Stimulated activated CD8-positive, alpha-beta memory T cell treated with anti-CD3 and anti-CD28 coated beads, Interleukin-15, amount 100 ng/mL, for 1 hour (primary cell): ENCODE data around the gene FERMT3.
A peak's percentile ranks its signal among the peaks of the same experiment; 100 is the strongest.
"Not testable (repeated sequence)": the region's sequence is repeated elsewhere in the genome, so short reads cannot be mapped to it uniquely, and the experiment has no call there.

Experiments used
- DNase-seq: peaks from one replicate; pipeline ENCODE4 v3.0.0-alpha.2; 2020; ENCODE audit warnings: low read depth

The FERMT3 gene

DNA sequence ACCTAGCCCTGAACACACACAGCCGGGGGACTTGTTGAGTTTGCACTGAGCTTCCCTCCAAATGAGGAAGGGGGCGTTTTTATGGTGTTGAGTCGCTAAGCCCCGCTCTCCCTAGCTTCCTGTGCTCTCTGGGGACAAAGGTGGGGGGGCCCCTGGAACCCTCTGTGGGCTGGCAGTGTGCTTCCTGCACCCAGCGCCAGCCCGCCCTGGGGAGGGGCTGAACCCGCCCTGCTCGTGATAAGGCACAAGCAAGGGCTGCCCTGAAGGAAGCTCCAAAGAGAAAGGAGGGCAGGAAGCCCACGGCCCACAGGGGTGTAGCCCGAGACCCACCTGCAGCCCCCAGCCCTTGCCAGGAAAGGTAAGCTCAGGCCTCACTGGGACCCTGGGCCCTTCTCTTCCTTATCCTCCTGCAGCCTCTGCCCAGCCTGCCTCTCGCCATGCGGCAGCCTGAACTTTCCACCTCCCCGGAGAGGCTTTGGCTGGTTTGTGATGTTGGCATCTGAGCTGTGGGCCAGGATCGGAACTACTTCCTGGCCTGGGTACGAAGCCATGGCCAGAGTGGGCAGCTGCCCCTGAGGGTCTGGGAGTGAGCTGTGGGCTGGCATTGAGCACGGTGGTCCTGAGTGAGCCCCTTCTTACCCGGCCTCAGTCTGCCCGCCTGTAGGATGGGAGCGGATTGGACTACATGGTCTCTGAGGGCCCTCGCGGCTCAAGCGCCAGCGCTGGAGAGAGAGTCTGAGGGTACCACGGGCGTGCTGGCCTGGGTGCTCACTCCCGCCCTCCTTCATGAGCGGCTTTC lies at the start of gene FERMT3:
TSS of gene FERMT3 (plus strand) at position 265 of the 799 bp plus-strand sequence. CDS start 644 bp downstream, outside the sequence.
- no peak for DNase-seq

DNA sequence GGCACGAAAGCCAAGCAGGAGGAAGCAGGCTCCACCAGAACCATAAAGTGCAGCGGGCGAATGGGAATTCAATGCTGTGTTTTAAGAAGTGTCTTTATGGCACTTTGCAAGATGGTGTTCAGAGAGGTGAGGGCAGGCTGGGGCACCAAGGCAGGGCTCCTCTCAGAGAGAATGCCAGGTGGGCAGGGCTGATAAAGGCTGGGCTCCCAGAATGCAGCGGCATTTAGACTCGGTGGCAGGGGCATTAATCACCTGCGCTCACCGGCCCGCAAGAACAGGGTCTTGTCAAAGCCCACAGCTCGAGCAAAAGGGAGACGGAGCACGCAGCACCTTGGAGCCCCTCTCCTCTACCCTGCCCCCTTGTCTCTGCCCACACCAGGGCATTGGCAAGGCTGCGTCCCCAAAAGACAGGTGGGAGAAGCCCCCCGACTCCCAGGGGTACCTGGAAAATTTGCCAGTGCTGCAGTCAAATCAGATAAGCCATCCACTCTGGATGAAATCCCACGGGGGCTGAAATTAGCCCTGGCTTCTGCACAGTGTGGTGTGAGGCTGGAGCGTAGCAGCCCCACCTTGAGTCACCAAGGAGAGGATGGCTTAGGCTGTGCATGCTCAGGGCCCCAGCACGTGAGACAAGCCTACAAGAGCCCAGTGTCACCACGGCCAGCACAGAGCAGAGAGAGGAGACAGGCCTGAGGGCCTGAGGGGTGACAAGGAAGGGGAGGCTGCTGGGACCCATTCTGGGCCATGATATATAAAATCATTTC lies 48.7 kb upstream of the FERMT3 start:
- DNase-seq, result no peak

DNA sequence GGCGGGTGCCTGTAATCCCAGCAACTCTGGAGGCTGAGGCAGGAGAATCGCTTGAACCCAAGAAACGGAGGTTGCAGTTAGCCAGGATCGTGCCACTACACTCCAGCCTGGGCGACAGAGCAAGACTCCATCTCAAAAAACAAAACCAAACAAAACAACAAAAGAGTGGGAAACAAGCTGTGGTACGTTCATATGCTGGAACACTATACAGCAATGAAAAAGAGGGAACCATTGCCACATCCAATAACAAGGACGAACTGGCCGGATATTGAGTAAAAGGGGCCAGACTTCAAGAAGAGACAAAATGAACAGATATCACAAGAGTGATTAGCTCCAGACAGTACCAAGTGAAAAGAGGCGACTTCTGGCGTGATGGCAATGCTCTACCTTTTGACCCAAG lies 45.5 kb upstream of the FERMT3 start:
- DNase-seq, result no peak

DNA sequence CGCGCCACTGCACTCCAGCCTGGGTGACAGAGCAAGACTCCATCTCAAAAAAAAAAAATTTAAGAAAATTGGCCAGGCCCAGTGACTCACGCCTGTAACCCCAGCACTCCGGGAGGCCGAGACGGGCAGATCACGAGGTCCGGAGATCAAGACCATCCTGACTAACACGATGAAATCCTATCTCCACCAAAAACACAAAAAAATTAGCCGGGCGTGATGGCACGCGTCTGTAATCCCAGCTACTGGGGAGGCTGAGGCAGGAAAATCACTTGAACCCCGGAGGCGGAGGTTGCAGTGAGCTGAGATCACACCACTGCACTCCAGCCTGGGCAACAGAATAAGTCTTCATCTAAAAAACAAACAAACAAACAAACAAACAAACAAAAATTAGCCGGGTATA lies 43.8 kb upstream of the FERMT3 start:
- DNase-seq, result not testable (repeated sequence)

DNA sequence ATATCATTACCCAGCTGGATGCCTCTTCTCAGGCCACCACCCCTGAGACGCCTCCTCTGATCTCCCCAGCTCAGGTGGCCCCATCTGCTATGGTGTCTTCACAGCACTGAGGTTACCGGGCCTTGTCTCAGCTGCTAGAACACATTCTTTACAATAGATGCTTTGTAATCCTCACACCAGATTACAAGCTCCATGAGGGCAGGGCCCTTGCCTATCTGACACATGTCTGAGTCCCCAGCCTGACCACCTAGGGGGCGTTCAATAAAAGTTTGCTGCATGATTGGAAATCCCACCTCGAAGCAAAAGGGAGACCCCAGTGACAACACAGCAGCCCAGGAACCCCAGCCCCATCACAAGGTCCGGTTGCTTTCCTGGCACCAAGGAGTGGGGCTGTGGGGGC lies 42.6 kb upstream of the FERMT3 start:
- DNase-seq, result no peak

DNA sequence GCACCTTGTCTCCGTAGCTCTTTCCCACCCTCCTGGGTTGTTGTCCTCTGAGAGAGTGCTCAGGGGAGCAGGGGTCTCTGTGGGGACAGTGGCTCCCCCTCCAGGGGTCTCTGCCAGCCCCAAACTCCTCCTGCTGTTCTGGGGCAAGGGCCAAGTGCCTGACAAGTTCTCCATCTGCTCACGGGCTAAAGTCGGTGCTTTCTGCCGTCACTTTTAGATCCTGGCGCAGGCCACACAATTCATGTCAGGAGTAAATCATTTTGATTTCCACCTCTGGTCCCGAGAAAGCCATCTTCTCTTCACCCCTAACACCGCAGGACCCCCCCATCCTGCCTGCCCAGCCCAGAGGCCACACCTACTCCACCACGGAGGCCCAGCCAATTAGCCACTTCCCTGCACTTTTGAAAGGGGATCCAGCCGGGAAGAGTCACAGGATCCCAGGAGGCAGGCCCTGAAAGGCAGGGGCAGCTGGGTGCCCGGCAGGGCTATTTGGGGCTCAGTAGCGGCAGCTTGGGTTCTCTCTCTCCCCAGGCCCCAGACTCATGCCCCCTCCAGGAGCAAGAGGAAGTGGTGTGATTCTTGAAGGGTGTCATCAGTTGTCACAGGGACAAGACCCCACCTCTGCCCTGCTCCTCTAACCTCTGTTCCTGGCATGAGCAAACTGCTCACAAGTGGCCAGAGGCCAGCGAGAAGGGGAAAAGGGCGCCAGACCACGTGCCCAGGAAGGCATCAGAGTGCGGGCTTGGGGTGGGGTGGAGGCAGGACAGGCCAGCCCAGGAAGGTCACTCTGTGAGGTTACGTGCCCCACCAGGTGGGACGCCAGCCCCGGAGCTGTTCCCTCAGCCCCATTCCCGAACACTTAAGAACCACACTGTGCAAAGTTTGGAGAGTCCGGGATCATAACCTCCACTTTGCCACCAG lies 41.9 kb upstream of the FERMT3 start:
- DNase-seq, result no peak

DNA sequence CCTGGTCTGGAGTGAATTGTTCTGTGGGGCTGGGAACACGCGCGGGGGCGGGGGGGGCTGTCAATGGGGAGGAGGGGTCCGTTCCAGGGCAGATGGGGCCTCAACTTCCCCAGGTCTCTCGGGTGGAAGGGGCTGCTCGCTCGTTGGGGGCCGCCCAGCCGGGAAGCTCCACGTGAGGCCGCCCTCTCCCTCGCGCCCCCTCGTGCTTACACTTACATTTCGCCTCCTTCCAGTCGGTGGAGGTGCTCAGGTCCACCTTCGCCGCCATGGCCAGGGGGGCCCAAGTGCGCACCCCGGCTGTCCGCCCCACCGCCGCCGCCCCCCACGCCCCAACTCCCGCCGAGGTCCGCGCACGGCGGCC lies 41.1 kb upstream of the FERMT3 start:
- no peak for DNase-seq

DNA sequence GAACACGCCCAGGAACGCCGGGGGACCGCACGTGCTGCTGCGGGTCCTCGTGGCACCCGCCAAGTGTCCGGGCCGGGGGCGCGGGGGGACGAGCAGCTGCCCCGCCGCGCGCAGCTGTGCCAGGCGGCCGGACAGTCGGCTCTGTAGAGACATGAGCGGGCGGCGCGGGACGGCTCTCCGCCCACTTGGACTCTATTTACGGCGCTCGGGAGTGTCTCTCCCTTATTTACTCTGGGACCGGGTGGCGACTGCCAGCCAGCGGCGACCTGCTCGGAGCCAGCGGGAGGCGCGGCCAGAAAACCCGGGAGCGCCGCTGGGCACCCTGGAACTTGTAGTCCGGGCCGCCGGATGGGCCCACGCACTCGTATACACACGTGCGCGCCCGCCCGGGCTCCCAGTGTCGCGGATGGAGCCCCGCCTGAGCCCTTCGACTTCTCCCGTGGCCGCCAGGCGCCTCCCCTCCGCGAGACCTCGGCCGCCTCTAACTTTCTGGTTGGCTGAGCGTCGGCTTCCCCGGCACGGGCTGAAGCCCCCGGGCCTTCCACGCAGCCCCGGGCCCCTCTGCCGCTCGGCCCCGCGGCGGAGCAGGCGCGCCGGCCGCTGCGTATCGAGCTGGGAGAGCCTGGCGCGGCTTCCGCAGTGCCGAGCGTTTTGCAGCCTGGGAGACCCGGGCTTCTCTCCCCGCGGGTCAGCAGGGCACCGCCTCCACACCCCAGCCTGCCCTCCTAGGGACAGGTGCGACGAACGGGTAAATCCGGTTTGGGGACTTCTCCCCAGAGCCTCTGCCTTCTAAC lies 40.5 kb upstream of the FERMT3 start, which contains the start of gene MACROD1:
TSS of gene MACROD1 (minus strand) at position 272 of the 794 bp plus-strand sequence. CDS start at position 153, 119 bp downstream.
- DNase-seq, result peak; percentile 48

DNA sequence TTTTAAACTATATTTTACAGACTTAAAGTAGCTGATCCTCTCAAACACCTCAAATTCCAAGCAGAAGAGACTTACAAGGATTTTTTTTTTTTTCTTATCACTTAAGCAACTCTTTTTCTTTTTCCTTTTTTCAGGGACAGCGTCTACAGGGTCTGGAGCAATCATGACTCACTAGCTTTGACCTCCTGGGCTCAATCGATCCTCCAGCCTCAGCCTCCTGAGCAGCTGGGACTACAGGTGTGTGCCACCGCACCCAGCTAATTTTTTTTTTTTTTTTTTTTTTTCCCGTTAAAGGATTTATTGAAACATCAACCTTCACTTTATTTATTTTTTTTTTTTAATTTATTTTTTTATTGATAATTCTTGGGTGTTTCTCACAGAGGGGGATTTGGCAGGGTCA lies 36.1 kb upstream of the FERMT3 start:
- DNase-seq, result no peak

DNA sequence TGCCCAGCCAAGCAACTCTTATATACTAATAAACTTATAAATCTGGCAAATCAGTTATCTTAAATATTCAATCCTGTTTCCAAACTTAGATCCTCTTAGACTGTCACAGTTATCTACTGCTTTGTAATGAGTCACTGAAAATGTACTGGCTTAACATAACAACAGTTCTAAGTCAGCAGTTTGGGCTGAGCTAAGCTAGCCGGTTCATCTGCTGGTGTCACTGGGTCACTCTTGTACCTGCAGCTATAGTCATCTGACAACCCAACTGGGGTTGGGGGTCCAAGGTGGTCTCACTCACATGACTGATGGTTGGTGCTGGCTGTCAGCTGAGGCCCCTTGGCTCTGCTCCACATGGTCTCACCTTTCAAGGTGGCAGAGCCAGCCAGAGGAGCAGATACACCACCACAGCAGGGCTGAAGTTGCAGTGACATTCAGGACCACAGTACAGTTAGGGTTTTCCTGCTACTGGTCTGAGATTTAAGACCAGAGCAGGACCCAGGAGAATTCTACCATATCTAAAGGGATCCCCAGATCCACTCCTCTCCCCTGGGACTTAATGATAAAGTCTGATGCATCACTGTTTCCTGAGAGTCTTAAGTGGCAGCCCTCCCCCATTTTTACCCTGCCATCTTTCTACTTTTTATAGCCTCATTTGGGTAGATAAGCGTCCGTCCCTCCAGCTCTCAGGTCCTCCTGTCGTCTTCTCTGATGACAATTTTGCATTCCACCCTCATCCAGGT lies 32.7 kb upstream of the FERMT3 start:
- no peak for DNase-seq

DNA sequence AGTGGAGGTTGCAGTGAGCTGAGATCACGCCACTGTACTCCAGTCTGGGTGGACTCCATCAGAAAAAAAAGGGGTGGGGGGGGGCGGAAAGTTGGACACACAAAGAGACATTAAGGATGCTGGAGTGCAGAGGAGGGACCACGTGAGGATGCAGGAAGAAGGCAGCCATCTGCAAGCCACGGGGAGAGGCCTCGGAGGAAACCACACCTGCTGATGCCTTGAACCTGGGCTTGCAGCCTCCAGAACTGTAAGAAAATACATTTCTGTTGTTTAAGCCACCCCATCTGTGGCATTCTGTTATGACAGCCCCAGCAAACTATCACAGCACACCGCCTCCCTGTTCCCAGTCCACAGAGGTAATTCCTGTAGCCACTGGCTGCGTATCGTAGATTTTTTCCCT lies 29.8 kb upstream of the FERMT3 start:
- no peak for DNase-seq

DNA sequence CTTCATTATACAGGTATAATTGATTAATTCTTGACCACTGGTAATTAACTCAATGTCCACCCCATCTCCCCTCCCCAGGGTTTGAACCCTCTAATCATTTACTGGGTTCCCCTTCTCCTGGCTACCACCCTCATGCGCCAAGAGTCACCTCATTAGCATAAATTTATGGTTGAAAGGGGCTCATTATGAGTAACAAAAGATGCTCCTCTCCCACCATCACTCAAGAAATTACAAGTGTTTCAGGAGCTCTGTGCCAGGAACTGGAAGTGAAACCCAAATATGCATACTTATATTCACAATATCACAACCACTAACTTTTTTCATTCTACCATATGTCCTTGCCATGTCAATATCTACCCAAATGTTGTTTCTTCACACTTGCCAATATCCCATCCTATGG lies 28.3 kb upstream of the FERMT3 start:
- DNase-seq, result no peak

DNA sequence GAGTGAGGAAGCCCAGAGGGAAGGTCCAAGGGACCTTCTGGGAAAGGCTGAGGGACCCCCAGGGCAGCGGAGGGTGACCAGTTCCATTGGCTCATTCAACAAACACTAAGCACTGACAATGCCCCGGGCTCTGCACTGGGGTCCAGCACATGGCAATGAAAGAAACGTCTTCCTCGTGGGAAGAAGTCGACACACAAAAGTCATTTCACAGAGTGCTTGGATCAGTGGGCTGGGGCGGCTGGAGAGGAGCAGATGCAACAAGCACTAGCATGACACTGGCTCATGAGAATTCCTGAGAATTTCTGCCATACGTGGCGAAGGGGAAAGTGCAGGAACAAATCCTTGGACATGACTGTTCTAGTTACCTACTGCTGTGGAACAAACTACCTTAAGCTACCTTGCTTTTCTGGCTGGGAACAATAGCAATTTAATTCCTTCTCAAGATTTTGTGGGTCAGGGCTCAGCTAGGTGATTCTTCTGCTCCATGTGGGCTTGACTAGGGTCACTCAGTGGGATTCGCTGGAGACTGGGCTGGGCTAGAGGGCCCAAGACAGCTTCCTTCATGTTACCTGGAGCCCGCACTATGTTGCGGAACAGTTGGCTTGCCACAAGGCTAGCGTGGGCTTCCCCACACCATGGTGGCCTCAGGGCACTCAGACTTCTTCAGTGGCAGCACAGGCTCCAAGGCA lies 27.4 kb upstream of the FERMT3 start:
- no peak for DNase-seq

DNA sequence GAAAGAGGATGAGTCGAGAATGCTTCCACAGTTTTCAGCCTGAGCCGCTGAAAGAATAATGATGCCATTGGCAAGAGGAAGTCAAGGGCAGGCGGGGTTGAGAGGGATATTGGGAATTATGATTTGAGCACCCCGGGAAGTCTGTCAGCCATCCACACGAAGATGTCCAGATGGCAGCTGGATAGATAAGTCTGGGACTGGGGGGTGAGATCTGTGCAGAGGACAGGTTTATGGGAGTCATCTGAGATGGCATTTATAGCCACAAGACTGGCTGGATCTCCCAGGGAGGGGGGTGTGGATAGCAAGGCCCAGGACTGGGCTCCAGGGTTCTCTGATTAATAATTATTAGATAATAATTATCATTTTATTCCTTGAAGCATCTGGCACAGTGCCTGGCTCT lies 25.6 kb upstream of the FERMT3 start:
- DNase-seq, result no peak

DNA sequence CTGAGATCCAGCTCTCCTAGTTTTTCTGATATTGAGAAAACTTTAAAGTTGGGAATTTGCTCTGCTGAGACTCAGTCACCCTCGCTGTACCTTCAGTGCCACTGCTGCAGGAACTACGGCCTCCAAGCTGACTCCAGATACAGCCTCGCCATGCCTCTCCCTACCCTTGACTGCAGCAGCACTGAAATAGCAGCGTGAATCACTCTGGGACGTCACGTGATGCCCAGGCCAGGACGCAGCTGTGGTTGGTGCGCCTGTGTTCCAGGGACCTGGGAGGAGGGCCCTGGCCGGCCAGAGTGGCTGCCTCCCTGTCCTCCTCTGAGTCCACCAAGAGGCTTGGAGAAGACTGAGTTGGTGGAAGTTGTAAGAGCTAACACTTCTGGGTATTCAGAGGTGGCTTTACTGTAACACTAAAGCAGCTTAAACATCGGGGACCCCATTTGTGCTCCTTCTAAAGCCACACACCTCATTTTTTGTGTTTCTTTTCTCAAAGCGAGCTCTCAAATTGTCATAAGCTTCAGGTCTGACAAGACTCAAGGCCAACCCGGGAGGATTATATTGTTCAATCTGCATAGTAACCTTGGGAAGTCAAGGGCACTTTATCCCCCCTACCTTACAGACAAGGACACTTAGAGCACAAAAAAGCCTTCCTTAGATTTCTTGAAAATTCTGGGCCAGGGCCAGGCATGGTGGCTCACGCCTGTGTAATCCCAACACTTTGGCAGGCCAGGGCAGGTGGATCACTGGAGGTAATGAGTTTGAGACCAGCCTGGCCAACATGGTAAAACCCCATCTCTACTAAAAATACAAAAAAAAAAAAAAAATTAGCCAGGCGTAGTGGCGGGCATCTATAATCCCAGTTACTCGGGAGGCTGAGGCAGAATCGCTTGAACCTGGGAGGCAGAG lies 24.8 kb upstream of the FERMT3 start:
- no peak for DNase-seq

DNA sequence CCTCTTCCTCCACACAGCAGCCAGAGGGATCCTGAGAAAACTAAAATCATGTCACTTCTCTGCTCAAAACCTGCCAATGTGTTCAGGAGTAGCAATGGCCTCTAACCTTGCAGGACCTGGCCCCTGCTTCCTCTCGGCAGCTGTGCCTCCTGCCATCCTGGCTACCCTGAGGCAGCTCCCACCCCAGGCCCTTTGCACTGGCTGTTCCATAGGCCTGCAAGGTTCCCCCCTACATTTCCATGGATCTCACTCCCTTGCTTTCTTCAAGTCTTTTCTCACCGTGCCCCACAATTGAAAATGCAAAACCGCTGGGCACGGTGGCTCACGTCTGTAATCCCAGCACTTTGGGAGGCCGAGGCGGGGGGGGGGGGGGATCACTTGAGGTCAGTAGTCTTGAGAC lies 22.6 kb upstream of the FERMT3 start:
- no peak for DNase-seq

DNA sequence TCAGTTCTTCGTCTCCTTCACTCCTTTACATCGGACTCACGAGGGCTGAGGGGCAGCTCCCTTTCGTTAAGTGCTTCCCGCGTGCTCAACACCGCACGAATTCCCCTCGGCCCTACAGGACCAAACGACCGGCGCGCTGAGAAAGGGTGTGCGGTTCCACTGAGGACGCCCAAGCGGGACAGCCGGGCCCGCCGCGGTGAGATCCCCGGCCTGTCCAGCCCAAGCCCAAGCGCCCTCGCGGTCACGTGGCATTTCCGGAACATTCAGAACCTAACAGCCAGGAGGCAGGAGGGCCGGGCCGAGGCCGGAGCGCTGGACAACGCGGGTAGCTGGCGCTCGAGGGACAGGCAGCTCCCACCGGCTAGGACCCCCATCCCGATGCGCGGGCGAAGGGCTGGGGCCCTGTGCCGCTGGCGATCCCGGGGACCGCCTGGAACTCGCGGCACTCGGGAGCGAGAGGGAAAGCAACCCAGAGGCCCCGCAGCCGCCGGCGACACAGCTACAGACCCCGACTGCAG lies 21.3 kb upstream of the FERMT3 start:
- DNase-seq, result no peak

DNA sequence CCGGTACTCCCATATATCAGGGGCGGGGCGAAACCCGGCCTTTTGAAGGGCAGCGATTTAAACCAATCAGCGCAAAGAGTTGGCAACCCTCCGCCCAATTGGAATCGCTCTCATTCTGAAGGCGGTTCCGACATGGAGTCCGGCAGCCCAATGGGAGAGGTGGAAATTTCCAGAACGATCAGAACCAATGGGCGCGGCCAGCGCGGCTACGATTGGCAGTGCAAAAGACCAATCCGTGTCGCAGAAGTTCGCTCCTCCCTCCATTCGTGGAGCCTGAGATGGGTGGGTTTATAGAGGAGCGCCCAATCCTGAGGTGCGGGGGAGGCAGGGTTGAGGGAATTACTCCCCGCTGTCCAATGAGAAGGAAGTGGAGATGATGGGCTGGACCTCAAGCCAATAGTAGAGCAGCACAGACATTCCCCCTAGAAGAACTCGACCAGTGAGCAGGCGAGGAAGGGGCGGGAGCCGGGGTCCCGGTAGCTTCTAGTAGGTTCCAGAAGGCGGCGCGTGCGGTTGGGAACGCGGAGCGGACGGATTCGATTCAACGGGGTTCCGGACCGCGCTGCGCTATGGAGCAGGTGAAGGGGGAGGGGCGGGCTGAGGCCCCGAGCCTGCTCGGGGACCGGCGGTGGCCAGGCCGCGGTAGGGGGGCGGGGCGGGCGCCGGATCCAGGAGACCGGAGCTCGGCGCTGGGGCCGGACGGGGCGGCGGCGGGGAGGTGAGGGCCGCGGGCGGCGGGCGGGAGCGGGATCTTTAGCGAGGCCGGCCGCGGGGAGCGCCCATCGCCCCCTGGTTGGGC lies 20.6 kb upstream of the FERMT3 start, which contains the start of gene STIP1:
TSS of gene STIP1 (plus strand) at position 479 of the 799 bp plus-strand sequence. CDS start at position 570, 91 bp downstream.
- DNase-seq, result peak; percentile 96
